ENCODE data around the gene BLACAT1. TPM values are rescaled to one million over a fixed set of nuclear protein-coding genes. Genes with fewer than 3 reads are reported as not detected.
"Not testable (repeated sequence)": the region's sequence is repeated elsewhere in the genome, so short reads cannot be mapped to it uniquely, and the experiment has no call there.

Gene BLACAT1
- total RNA-seq, 2 donors from 2014 or later, result not detected

DNA sequence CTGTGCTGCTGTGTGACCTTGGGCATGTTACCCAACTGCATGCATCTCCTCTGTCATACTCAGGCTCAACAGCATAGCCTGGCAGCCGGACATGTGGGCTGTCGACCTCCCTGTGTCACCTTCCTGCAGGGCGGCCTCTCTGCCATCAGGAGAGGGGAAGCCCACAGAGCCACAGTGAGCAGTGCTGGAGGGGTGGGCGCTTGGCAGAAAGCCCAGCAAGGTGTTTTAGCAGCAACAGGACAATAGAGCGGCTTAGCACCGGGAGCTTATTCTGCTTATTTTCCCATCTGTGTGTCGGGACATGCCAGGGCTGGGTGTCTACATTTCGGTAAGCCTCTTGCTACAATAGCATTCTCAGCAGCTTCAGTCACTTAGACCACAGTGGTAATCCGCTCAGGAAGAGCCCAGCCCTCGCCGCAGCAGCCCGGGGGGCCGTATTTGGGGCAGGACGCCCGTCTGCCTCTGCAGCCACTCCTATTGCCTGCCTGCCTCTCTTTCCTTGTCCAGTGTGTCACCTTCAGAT is 25.8 kb upstream of the BLACAT1 start:
- H3K27me3 ChIP-seq (replicated peaks; ENCODE audit: insufficient read depth), result no peaks in the 10 kb centered on the region

DNA sequence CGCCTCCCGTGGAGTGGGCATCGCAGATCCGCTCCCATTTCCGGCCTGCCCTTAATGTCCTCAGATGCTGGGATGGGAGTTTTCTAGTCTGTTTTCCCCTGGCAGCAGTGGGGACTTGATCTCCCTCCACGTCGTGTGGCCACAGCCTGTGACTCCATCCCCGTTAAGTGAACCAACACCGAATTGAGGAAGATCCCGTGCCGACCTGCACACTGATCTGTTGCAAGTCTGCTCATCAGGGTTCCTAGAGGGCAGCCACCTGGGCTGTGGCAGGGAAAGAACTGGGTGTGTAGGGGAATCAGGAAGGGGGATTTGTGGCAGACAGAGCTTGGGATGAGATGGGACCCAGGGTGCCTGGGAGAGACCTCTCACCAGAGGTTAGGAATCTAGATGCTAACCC is 25.4 kb upstream of the BLACAT1 start:
- H3K27me3 ChIP-seq (replicated peaks; ENCODE audit: insufficient read depth), result peaks cover 1% of the 10 kb centered on the region
- ATAC-seq (ENCODE audit: insufficient number of reproducible peaks, low FRiP score, low read depth), result no peak
- no peak for DNase-seq (ENCODE audit: low spot score)

More for the DNA sequence above, 25.8 kb upstream of the BLACAT1 start:
- Histone ChIP-seq H3K27ac (no peak overlapping the region), H3K4me1 (ENCODE audit: control insufficient read depth in 1 of 2, low read depth in 2 of 2) (peaks cover 3 to 10% of the 10 kb centered on the region in 2 donors), H3K9me3 (no peaks in the 10 kb centered on the region), H3K36me3 (no peaks in the 10 kb centered on the region), H3K4me3 (no peak overlapping the region)
- TF ChIP-seq, protein P1, sequence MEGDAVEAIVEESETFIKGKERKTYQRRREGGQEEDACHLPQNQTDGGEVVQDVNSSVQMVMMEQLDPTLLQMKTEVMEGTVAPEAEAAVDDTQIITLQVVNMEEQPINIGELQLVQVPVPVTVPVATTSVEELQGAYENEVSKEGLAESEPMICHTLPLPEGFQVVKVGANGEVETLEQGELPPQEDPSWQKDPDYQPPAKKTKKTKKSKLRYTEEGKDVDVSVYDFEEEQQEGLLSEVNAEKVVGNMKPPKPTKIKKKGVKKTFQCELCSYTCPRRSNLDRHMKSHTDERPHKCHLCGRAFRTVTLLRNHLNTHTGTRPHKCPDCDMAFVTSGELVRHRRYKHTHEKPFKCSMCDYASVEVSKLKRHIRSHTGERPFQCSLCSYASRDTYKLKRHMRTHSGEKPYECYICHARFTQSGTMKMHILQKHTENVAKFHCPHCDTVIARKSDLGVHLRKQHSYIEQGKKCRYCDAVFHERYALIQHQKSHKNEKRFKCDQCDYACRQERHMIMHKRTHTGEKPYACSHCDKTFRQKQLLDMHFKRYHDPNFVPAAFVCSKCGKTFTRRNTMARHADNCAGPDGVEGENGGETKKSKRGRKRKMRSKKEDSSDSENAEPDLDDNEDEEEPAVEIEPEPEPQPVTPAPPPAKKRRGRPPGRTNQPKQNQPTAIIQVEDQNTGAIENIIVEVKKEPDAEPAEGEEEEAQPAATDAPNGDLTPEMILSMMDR (IDR thresholded peaks at IDR 0.05), result no peak
- DNase-seq (ENCODE audit: low spot score) (no peak), ATAC-seq (ENCODE audit: insufficient number of reproducible peaks, low FRiP score, low read depth) (no peak)

DNA sequence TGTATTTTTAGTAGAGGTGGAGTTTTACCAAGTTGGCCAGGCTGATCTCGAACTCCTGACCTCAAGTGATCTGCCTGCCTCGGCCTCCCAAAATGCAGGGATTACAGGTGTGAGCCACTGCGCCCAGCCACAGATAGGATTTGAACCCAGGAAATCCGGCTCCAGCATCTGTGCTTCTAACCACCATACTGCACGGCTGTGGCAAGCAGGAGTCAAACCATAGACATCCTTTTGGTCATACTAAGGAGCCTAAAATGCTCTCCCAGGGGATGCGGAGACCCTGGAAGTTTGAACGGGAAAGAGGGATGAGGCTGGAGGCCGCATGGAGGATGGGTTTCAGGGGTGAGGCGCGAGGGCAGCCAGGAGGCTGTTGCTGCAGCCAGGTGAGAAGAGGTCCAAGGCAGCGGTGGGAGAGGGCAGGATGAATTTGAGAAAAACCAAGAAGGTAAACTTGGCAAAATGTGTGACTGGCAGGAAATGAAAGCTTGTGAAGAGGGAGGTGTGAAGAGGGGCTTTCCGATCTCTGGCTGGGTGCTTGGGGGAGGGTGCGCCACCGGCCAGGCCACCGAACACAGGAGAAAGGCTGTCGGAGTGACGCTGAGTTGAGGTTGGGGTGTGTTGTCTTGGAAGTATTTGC is 24.6 kb upstream of the BLACAT1 start:
- H3K4me1 ChIP-seq (ENCODE audit: control insufficient read depth in 1 of 2, low read depth in 2 of 2), result peaks cover 3 to 10% of the 10 kb centered on the region in 2 donors
- TF ChIP-seq, protein P1 (IDR thresholded peaks at IDR 0.05), result no peak
- no peaks in the 10 kb centered on the region for H3K36me3 ChIP-seq
- ATAC-seq (ENCODE audit: insufficient number of reproducible peaks, low FRiP score, low read depth), result no peak
- H3K9me3 ChIP-seq, result no peaks in the 10 kb centered on the region
- no peak overlapping the region for H3K4me3 ChIP-seq
- H3K27ac ChIP-seq, result no peak overlapping the region
- no peak for DNase-seq (ENCODE audit: low spot score)
- H3K27me3 ChIP-seq (replicated peaks; ENCODE audit: insufficient read depth), result peaks cover 3% of the 10 kb centered on the region

More for the DNA sequence above, 25.4 kb upstream of the BLACAT1 start:
- no peaks in the 10 kb centered on the region for H3K36me3 ChIP-seq
- TF ChIP-seq, protein P1 (IDR thresholded peaks at IDR 0.05), result no peak
- H3K27ac ChIP-seq, result no peak overlapping the region
- H3K9me3 ChIP-seq, result no peaks in the 10 kb centered on the region
- H3K4me1 ChIP-seq (ENCODE audit: control insufficient read depth in 1 of 2, low read depth in 2 of 2), result peaks cover 3 to 10% of the 10 kb centered on the region in 2 donors
- no peak overlapping the region for H3K4me3 ChIP-seq

DNA sequence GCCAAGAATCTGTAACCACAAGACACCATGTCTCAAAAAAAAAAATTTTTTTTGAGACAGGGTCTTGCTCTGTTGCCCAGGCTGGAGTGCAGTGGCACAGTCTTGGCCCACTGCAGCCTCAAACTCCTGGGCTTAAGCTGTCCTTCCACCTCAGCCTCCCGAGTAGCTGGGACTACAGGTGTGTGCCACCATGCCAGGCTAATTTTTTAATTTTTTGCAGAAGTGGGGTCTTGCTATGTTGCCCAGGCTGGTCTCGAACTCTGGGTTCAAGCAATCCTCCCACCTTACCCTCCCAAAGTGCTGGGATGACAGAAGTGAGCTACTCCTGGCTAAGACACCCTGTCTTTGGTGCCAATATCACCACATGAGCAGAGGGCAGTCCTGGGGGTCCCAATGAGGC is 23.1 kb upstream of the BLACAT1 start:
- not testable (repeated sequence) for DNase-seq (ENCODE audit: low spot score); ATAC-seq (ENCODE audit: insufficient number of reproducible peaks, low FRiP score, low read depth); H3K27me3 ChIP-seq (replicated peaks; ENCODE audit: insufficient read depth); H3K27ac ChIP-seq; H3K9me3 ChIP-seq; H3K36me3 ChIP-seq; H3K4me3 ChIP-seq
- H3K4me1 ChIP-seq (ENCODE audit: control insufficient read depth in 1 of 2, low read depth in 2 of 2), result peaks cover 3 to 10% of the 10 kb centered on the region in 2 donors

DNA sequence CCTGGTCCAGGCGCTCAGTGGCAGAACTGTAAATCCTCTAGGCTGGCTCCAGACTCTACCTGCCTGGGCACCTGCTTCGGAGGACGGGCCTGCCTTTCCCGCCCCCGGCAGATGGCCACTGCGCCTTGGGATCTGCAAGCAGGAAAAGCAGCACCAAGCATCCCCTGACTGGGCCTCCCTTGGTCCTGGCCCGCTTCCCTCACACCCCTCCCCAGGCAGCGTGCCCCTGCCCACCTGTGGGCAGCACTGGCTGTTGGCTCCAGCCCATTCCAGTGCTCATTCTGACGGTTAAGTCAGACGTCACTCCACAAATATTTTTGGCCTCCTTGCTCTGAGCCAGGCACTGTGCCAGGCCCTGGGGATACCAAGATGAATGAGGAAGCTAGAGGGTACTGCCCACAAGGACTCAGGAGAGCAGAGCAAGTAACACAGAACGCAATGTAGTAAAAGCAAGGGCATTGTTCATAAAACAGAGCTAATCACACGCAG is 22.0 kb upstream of the BLACAT1 start:
- H3K4me3 ChIP-seq, result no peak overlapping the region
- peaks cover 3 to 10% of the 10 kb centered on the region in 2 donors for H3K4me1 ChIP-seq (ENCODE audit: control insufficient read depth in 1 of 2, low read depth in 2 of 2)
- DNase-seq (ENCODE audit: low spot score), result no peak
- TF ChIP-seq, protein P1 (IDR thresholded peaks at IDR 0.05), result no peak
- no peaks in the 10 kb centered on the region for H3K9me3 ChIP-seq
- H3K36me3 ChIP-seq, result no peaks in the 10 kb centered on the region
- peaks cover 3% of the 10 kb centered on the region for H3K27me3 ChIP-seq (replicated peaks; ENCODE audit: insufficient read depth)
- ATAC-seq (ENCODE audit: insufficient number of reproducible peaks, low FRiP score, low read depth), result peak; percentile 59
- no peak overlapping the region for H3K27ac ChIP-seq
